GM19395 (cell line): ENCODE data around the gene PLAU.
"Not testable (repeated sequence)": the region's sequence is repeated elsewhere in the genome, so short reads cannot be mapped to it uniquely, and the experiment has no call there.

Source experiments
- ATAC-seq: cut with Tn5 transposase; IDR thresholded peaks from one replicate; pipeline ENCODE4 v1.9.1; 2021; ENCODE audit warnings: mild to moderate bottlenecking, moderate library complexity; ENCODE audit not compliant: unreplicated experiment

The PLAU gene

DNA sequence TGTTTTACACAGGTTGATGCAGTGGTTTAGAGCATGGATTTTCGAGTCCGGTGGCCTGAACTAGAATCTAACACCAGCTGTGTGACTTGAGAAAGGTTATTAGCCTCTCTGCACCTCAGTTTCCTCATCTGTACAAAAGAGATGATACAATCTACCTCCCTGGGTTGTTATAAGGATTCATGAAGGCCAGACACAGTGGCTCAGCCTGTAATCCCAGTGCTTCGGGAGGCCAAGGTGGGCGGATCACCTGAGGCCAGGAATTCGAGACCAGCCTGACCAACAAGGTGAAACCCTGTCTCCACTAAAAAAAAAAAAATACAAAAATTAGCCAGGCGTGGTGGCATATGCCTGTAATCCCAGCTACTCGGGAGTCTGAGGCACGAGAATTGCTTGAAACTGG lies 8.5 kb downstream of the PLAU start:
- ATAC-seq = not testable (repeated sequence)

- ATAC-seq = no peak
These were observed 9.2 kb downstream of the PLAU start for GRCh38 chr10:73920089-73920488.

DNA sequence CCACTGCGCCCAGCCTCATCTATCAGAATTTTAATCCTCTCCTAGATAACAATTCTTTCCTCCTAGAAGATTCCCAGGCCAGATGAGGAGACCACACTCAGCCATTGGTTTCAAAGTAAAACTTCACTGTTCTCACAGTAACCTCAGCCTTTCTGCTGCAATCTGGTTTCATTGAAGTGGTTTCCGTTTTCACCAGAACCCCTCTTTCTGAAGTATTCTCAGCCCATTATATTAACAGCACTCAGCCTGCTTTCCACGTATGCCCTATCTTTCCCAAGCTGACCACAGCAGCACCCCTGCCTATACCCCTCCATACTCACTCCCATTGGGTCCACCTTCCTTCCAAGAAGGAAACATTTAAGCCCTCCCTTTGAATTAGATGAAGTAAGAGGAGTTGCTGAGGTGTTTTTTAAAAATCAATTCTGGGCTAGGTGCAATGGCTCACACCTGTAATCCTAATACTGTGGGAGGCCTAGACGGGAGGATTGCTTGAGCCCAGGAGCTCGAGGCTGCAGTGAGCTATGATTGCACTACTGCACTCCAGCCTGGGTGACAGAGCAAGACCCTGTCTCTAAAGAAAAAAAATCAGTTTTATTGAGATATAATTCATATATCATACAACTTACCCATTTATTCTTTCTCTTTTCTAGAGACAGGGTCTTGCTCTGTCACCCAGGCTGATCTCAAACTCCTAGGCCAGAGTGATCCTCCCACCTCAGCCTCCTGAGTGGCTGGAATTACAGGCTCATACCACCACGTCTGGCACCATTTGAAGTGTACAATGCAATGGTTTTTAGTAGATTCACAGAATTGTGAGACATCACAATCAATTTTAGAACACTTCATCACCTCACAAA lies 11.3 kb downstream of the PLAU start:
- no peak for ATAC-seq

DNA sequence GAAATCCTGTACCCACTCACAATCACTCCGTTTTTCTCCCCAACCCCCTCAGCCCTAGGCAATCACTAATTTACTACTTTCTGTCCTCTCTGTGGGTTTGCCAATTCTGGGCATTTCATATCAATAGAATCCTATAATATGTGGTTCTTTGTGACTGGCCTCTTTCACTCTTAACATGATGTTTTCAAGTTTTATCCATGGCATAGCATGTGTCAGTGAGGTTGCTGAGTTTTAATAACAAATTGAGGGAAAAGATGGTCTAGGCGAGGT lies 11.9 kb downstream of the PLAU start:
- ATAC-seq = no peak

GRCh38 chr10:73923935-73924598 lies 13.1 kb downstream of the PLAU start:
- ATAC-seq = no peak

DNA sequence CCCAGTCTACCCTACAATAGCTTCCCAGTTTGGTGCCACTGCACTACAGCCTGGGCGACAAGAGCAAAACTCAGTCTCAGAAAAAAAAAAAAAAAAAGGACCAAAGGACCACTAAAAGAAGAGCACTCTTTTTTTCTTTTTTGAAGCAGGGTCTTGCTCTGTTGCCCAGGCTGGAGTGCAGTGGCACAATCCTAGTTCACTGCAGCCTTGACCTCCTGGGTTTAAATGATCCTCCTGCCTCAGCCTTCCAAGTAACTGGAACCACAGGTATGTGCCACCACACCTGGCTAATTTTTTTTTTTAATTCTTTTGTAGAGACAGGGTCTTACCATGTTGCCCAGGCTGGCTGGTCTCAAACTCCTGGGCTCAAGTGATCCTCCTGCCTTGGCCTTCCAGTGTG lies 14.0 kb downstream of the PLAU start:
- ATAC-seq = no peak

GRCh38 chr10:73925539-73925938 lies 14.6 kb downstream of the PLAU start:
- ATAC-seq = no peak

GRCh38 chr10:73926152-73926764 lies 15.3 kb downstream of the PLAU start:
- ATAC-seq = no peak

DNA sequence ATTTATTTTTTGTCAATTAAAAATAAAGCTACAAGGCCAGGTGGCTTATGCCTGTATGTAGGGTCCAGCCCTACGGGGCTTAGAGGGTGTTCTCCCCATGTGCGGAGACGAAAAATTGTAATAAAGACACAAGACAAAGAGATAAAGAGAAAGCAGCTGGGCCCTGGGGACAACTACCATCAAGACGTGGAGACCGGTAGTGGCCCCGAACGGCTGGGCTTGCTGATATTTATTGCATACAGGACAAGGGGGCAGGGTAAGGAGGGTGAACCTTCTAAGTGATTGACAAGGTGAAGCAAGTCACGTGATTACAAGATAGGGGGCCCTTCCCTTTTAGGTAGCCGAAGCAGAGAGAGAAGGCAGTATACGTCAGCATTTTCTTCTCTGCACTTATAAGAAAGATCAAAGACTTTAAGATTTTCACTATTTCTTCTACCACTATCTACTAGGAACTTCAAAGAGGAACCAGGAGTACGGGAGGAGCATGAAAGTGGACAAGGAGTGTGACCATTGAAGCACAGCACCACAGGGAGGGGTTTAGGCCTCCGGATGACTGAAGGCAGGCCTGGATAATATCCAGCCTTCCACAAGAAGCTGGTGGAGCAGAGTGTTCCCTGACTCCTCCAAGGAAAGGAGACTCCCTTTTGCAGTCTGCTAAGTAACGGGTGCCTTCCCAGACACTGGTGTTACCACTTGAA lies 19.8 kb downstream of the PLAU start:
- ATAC-seq = not testable (repeated sequence)

DNA sequence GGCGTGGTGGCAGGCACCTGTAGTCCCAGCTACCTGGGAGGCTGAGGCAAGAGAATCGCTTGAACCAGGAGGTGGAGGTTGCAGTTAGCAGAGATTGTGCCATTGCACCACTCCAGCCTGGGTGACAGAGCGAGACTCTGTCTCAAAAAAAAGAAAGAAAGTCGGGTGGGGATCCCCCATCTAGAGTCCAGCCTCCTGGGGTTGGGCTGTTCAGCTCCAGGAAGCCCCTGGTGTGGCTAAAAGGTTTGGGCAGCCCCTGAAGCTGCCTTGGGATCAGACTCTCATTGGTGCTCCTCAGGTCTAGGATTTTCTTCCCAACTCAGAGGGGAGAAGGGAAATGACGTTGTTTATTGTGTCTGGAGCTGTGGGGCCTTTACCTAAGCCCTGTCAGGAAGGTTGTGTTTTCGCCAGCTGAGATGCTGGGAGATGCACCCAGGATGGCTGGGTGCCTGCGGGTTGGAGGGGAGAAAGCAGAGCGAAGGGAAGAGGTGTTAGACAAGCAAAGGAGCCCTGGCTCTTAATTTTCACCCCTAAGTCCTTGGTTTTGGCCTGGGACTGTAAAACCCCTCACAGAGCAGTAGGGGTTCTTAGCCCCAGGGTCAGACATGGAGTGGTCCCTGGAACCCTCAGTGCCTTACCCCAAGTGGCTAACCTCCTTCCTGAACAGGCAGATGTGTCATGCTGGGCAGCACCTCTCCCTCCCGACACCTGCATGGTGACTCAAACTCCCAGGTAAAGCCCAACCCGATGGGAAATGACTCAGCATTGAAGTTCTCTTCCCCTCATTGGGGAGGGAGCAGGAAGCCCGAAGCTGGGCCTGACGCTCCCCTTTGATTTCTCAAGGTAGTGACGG lies 21.1 kb downstream of the PLAU start:
- ATAC-seq = peak; percentile 63

- peak; percentile 33 for ATAC-seq
These were observed 21.7 kb downstream of the PLAU start for GRCh38 chr10:73932620-73933112.

DNA sequence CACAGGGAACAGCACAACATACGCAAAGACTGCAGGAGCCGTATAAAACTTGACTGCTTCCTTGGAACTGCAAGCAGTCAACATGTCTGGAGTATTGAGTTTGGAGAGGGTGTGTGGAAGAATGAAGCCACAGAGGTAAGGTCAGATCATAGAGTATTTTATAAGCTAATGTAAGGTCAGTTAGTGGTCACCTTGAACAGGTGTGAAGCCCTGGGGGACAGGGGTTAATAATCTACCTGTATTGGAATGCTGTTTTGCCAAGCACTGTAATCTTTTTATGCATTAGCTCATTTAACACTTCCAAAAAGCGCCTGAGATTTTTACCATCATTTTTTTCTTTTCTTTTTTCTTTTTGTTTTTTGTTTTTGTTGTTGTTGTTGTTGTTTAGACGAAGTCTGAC lies 23.1 kb downstream of the PLAU start:
- ATAC-seq = no peak

DNA sequence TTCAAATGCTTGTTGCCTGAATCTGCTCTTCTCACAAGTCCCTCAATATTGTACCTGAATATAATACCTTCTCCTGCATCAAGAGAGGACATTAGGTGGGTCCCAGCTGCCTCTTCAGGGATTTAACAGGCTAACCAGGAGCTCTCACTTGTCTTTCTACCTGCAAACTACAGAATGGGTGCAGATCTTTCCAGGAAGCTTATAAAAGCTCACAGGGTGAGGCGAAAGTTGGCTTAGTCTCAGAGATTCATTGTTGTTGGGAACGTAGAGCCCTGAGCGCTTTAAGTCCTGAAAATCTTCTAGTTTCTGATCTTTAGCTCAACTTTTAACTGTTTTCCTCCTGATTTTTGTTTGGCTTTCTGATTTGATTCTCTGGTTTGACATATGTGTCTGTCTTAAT lies 25.0 kb downstream of the PLAU start:
- ATAC-seq = no peak

DNA sequence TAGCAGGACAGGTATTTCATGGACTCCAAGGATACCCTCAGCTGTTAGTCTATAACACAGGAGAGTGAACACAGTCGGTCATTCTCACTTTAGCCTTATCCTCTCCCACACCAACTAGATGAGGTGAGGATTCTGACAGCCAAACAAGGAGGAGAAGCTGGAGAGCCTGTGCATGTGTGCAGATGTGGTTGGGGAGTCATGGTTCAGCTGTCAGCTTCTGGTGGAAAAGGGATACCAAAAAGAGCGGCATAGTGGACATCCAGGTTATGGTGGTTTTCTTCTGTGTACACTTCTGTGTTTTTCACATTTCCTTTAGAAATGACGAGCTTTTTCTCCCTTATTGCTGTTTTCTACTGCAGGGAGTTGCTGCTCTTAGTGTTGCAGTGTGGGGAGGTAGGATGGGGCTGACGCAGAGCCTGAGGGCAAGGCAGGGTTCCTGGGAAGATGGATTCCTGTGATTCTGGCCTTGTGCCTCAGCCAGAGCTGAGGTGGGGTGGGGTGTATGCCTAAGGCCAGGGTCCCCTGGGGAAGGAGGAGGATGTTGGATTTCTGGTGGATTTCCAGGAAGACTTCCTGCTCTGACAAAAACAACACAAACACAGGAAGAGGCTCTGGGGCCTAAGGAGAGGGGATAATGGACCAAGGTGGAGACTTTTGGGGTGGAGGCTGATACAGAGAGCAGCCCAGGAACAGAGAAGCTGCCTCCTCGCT lies 26.6 kb downstream of the PLAU start:
- ATAC-seq = no peak

- no peak for ATAC-seq
These were observed 29.8 kb downstream of the PLAU start for GRCh38 chr10:73940634-73941221.

- no peak for ATAC-seq
These were observed 30.4 kb downstream of the PLAU start for GRCh38 chr10:73941300-73941699.

DNA sequence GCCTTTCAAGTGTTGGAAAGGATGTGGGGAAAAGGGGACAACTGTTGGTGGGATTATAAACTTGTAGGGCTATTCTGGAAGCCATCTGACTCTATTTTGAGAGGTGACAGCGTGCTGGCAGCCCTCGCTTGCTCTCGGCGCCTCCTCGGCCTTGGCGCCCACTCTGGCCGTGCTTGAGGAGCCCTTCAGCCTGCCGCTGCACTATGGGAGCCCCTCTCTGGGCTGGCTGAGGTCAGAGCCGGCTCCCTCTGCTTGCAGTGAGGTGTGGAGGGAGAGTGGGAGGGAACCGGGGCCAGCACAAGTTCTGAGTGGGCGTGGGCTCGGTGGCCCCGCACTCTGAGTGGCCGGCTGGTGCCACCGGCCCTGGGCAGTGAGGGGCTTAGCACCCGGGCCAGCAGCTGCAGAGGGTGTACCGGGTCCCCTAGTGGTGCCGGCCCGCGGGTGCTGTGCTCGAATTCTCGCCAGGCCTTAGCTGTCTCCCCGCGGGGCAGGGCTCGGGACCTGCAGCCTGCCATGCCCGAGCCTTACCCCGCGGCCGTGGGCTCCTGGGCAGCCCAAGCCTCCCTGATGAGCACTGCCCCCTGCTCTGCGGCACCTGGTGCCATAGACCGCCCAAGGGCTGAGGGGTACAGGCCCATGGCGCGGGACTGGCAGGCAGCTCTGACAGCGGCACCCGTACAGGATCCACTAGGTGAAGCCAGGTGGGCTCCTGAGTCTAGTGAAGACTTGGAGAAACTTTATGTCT lies 33.6 kb downstream of the PLAU start:
- ATAC-seq = no peak

GRCh38 chr10:73946253-73947145 lies 35.6 kb downstream of the PLAU start:
- ATAC-seq = no peak
